NCI-H524 treated with DMSO at 0.1 percent for 48 hours (cell line): ENCODE measurements around the gene UBE2E2.
A peak's percentile ranks its signal among the peaks of the same experiment; 100 is the strongest.

Source experiments
- DNase-seq: peaks from one replicate; lab custom pipeline; 2025; lab: John Stamatoyannopoulos, UW

The UBE2E2 gene

DNA sequence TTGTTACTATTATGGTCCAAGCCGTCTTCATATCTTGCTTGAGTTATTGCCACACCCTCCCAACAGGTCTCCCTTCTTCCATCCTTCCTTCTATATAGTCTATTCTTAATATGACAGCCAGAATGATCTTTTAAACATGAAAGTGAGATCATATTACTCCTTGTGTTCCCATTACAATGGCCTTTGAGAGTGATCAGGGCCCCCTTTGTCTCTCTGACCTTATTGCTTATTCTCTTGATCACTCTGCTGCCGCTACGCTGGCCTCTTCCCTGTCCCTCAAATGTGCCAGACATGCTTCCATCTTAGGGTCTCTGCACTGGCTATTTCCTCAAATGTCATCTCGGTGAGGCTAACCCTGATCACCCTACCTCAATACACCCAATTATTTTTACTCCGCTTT lies 38.1 kb downstream of the UBE2E2 start:
- no peak for DNase-seq

DNA sequence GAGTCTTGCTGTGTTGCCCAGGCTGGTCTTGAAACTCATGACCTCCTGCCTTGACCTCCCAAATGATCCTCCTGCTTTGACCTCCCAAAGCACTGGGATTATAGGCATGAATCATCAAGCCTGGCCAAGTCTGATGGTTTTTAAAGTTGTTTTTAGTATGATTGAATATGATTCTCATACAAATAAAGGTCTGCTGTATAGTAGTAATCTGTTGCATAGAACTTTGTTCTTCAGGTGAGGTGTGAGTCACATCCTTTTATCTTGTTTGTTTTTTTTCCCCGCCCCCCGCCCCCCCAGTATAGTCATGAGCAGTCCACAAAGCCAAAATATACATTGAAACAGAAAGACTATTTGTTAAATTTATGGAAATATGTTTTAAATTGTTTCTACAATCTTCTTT lies 39.0 kb downstream of the UBE2E2 start:
- no peak for DNase-seq

DNA sequence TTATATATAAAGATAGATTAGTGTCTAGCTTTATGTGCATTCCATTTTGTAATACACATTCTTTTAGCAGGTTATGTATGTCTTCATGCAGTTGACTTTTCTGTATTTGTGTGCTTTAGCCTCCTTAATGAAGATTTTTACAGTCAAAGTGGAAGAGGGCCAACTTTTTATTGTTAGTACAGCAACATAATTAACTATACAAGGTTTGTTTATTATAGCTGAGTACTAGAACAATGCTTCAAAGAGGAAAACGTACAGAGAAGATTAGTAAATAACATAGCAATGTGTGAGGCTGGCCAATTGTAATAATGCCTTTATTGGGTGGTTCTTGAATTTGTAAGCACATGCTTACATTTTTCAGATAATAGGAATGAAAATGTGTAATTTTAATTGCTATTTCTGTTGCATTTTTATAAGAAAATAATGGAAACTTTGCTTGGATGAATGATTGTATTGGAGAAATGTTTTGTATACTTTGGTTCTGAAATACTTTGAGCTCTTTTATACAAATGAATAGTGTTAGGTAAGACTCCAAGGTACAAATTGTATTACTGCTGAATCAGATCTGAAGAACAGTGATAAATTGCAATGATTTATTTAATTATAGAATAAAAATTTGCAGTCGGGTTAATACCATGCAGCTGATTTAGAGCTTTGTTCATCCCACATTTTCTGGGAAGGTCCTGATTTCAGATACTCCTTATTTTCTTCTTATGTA lies 41.4 kb downstream of the UBE2E2 start:
- DNase-seq, result no peak

DNA sequence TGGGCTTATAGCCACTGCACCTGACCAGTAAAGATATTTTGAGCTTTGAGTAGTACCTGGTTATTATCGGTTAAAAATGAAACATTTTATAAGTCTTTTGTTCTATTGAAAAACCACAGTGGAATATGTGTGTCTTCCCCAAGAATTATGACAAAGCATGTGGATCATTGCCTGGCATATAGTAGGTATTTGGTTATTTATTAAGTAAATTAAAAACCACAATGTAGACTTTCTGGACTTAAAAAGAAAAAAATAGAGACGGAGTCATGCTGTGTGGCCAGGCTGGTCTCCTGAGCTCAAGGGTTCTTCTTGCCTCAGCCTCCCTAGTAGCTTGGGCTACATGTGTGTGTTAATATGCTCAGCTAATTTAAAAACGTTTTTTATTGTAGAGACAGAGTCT lies 43.5 kb downstream of the UBE2E2 start:
- DNase-seq, result no peak

DNA sequence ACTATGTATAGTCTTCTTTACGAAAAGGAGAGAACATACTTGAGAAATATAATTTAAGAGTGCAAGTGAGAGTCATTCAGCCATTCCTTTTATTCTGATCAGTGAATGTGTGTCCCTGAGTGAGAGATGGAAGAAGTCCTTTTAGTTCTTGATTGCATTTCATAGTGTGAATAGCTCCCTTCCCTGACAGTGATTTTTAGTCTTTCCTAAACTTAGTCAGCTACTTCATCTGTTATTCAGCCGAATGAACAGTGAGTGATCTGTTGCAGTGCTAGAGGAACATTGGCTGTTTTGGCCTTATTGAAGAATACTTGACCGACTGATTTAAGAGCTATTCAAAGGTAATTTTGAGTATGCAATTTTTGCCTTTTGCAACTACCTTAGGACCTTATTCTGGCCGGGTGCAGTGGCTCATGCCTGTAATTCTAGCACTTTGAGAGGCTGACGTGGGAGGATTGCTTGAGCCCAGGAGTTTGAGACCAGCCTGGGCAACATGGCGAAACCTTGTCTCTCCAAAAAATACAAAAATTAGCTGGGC lies 45.5 kb downstream of the UBE2E2 start:
- DNase-seq, result no peak

DNA sequence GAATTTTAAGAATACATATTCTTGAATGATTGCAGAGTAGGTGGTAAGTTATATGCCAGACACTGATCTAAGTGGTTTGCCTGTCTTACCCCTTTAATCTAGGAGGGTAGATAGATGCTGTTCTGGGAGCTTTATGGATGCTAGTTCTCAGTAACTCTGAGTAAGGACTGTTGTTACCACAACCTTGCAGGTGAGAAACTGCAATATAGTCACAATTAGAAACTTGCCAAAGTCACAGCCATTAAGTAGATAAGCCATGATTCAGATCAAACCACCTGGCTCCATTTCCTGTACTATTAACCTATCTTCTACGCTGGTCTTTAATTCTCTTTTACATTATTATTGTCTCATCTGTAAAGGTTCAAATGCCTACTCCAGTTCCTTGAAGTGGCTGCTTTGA lies 46.8 kb downstream of the UBE2E2 start:
- no peak for DNase-seq

DNA sequence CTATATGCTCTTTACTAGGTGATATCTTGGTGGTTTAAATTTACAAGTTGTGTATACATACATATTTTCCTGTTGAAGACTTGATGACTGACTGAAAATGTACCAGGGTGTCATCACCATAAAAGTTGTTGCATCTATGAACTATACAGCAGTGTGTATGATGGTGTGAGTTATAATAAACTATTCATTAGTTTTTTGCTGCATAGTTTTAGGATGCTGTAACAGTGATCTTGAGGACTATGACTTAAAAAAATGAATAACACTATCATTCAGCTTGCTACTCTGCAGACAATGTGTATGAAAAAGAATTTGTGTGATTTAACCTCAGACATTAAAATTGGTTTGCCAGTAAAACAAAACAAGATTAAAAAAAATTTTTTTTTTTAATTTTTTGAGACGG lies 49.0 kb downstream of the UBE2E2 start:
- no peak for DNase-seq

DNA sequence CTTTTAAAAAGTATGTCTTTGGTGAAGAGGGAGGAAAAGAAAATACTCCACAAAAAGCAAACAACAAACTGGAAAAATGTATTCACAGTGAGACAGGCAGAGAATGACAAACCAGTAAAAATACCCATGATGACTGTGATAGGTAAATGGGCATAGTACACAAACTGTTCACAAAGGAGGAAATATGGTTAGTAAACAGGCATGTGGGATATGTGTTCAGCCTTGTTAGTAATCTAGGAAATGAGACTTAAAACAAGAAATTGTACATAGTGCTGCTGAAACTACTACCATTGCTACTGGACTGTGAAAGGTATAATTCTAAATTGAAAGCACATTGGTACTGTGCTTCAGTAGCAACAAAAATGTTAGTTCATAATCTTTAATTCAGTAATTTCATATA lies 50.1 kb downstream of the UBE2E2 start:
- DNase-seq, result no peak

DNA sequence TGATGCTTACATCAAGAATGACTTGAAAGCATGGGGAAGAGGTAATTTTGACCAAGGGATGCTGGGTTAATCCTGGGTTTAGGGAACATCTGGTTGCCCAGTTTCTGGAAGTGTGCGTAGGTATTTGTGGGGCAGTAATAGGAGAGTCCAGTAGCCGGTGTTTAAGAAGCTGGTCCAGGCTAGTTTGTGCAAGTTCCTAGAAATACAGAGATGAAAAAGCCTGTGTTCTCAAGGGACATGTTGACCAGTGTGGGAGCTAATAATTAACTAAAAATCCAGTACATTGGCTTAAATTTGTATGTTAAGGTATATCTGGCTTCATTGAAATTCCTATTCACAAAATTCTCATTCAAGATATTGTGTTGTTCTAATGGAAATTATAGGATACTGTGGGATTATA lies 51.2 kb downstream of the UBE2E2 start:
- no peak for DNase-seq

DNA sequence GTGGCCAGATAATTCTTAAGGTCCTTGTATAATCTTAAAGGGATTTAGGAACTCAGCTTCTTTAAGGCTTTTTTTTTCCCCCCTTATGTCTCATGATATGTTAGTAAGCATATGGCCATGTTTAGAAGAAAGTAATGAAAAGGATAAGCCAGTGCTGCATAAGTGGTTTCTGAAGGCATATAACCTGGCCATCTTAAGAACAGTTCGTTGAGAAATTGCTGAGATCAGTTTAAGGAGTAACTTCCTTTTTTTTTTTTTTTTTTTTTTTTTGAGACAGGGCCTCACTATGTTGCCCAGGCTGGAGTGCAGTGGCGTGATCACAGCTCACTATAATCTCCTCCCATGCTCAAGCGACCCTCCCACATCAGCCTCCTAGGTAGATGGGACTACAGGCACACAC lies 51.7 kb downstream of the UBE2E2 start:
- DNase-seq, result peak; percentile 81

DNA sequence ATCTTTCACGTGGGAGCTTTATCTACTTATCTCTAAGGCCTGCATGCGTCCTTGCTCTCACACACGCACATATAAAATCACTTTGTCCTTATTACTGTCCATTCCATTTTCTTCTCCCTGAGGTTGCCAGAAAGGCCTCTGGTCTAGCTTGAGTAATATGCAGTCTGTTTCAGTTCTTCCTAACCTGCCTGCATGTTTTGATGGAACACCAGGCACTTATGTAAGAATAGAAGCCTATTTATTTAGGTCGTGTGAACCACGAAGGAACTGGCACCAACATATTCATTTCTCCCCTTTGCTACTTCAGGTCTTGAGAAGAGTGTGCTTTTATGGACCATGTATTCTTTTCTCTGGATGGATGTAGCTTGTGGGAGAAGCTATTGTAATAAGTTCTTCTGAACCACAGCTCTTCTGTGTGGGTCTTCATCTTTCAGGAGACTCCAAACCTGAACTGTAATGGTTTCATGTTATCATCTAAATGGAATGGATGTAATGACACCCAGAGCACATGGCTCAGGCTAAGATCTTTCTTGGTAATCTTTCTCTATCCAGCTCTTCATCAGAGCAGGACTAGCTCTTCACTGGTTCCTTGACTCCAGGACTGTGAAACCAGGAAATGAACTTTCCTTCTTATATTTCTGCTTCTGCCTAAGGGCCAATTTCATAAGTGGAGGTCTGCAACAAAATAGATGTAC lies 53.8 kb downstream of the UBE2E2 start:
- DNase-seq, result no peak

DNA sequence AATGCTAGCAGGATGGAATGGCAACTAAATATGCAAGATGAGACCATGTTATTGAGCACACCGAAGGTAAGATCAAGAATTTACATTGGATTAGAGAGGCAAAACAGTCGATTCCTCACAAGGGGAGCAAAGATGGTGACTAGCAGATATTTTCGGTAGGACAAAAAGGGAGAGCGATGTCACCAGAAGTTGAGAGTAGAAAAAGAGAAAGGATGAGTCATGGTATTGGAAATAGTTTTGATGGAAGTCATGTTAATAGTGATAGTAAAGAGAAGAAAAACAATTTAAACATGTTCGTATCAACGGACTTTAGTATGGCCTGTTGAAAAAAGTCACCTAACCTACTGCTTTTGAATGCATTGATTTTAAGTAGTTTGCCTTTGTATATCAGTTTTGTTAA lies 55.0 kb downstream of the UBE2E2 start:
- DNase-seq, result no peak

DNA sequence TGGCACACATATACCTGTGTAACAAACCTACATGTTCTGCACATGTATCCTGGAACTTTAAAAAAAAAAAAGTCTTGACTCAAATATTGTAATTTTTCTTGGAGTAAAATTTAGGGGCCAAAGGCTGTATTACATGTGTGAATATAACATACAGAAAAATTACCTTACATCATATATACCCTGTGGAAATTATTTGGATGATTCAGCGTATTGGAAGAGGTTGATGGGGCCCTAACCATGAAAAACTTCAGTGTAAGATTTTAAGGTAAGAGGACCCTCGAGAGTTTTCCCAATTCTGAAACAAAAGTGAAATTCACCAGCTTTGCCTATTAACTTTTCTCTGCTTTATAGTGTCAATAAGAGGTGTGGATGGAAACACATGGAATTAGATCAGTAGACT lies 56.4 kb downstream of the UBE2E2 start:
- no peak for DNase-seq

DNA sequence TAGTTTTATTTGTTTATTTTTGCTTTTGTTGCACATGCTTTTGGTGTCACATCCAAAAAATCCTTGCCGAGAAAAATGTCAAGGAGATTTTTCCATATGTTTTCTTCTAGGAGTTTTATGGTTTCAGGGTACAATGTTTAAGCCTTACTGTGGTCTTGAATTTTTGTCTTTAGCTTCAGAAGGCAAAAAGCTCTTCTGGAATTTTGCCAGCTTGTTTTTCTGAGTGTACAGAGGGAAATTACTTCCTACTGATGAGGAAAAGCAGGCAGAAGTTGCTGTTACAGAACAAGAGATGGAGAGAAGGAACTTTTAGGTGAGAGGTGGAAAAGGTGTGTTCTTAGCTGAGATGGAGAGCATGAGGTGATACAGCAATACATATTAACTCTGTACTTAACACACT lies 59.6 kb downstream of the UBE2E2 start:
- DNase-seq, result no peak

DNA sequence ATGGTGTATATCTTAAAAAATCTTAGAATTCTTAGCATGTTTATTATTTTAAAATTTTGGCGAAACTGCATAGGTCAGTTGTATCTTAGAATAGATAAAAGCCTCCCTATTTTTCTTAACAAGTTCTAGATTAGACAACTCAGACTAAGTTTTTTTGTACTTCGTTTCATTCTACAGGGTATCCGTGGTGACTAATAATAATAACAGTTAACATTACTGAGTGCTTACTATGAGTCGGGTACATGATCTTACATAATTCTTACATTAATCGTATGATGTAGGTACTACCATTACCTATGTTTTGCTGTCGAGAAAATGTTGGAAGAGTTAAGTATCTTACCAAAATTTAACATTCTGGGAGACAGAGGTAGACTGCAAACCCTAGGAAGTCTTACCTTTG lies 60.7 kb downstream of the UBE2E2 start:
- no peak for DNase-seq

DNA sequence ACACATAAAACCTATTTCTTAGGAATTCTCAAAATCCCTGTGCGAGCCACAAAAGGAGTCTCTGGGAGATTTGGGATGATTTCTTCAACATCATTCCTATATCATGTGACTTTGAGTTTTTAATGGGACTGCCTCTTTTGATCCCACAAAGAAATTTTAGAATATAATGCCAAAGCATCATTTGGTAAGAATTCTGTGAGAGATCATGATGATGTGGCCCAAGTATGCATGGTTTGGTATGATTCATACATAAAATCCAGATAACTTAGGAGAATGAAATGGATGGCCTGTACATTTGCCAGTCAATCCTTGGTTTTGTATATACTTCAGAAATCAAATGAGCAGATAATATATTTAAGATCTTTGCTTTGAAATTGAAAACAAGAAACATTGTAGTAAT lies 61.3 kb downstream of the UBE2E2 start:
- no peak for DNase-seq

DNA sequence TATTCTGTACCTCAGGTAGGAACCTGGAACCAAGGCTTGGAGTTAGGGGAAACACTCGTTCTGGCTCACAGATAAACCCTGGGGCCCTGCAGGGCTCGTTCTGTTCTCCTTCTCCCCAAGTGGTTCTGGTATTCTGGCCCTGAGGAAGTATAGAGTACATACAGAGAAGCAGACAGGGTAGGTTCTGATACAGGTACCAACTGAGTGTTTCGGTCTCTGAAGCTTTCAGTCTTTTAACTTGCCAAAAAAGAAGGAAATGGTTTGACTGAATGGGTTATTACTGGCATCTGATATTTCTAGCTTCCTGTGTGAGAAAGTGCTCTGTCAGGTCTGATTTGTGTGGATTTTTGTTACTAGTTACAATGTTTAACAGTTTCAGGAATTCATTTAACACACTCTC lies 67.3 kb downstream of the UBE2E2 start:
- DNase-seq, result no peak

DNA sequence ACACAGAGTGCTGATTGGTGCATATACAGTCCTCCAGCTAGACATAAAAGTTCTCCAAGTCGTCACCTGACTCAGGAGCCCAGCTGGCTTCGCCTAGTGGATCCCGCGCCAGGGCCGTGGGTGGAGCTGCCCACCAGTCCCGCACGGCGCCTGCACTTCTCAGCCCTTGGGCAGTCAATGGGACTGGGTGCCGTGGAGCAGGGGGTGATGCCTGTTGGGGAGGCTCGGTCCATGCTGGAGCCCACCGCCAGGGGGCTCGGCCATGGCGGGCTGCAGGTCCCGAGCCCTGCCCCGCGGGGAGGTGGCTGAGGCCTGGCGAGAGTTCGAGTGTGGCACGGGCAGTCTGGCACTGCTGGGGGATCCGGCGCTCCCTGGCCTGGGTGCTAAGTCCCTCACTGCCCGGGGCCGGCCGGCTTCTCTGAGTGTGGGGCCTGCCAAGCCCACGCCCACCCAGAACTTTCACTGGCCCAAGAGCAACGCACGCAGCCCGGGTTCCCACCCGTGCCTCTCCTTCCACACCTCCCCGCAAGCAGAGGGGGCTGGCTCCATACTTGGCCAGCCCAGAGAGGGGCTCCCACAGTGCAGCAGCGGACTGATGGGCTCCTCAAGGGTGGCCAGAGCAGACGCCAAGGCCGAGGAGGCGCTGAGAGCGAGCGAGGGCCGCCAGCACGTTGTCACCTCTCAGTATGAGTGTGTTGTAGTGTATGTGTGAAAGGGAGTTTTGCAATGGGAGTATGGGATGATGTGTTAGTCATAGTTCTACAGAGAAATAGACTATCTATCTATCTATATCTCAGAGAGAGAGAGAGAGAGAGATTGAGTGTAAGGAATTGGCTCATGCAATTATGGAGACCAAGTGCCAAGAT lies 69.0 kb downstream of the UBE2E2 start:
- no peak for DNase-seq

DNA sequence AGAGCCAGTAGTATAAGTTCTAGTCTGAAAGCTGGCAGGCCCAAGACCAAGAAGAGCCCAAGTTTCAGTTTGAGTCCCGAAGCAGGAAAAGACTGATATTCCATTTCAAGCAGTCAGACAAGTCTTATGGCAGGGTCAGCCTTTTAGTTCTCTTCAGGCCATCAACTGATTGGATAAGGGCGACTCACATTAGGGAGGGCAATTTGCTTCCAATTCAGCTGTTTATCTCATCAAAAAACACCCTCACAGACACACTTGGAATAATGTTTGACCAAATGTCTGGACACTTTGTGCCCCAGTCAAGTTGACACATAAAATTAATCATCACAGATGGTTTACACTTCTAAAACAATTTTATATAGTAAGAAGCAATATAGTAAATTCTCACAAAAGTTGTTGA lies 69.7 kb downstream of the UBE2E2 start:
- DNase-seq, result no peak

DNA sequence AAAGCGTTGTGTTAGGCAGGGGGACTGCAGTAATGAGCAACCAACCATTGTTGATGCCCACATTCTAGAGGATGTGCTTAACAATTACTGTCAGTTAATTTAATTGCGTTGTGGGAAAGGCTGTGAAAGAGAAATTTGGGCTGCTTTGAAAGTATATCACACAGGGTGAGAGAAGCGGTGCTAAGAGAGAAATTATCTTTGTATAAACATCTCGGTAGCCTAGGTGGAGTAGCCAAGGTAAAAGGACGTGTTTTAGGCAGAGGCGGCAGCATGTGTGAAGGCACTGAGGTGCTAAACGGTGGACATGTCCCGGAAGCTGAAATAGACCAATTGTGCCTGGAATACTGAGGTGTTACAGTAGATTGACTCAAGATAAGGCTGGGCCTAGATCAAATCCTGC lies 71.9 kb downstream of the UBE2E2 start:
- no peak for DNase-seq

DNA sequence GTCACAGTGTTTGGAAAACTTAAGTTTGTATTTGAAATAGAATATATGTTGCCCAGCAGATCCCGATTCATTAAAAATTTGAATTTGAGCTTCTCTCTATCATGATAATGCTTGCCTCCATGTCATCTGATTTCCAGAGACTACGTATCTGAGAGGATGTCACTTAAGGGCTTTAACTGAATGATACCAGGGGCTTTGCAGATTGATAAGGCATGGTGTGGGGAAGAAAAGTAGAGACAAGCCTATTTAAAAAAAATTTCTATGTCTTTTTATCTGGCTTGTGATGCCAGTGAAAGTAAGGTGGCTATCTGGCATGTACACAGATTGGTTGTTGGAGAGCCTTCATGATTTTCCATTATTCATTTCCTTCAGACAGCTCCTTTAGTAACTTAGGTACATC lies 72.7 kb downstream of the UBE2E2 start:
- no peak for DNase-seq

DNA sequence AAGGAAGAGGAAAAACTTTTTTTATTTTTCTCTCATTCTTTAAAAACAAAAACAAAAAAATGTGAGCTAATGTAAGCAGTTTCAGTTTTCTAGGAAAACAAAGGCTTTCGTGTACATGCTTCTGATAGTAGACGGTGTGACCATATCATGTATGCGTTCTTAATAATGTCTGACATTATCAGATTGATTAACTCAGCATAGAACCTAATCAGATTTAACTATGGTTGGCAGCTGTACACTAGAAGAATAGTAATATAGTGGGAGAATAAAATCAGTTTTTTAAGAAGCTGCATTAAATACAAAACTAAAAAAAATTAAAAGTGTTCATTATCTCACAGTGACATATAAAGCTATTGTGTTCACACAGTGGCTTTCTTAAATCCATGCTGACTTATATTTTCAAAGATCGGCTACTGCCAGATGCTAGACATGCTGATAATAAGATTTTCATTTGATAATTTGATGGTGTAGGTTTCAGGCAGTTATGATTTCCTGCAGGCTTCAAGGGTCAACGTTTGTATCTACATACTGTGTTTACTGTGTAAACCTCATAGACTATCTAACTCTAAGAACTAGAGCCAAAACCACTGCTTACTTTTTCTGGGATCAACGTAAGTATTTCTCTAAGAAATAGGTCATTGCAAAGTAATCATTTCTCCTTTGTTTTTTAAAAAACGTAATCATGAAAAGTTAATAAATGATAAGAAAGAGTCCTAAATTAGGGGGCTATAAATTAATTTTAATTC lies 74.0 kb downstream of the UBE2E2 start:
- no peak for DNase-seq
